ENCODE measurements around the gene RHCG. TPM values are rescaled to one million over a fixed set of nuclear protein-coding genes. Genes with fewer than 3 reads are reported as not detected.

Gene RHCG
- total RNA-seq, 2 experiments from 2014 or later = not detected

- no peak for DNase-seq (ENCODE audit: low spot score)
- no peak for TF ChIP-seq CTCF (conservative IDR thresholded peaks at IDR 0.05; ENCODE audit: low read length)
- TF ChIP-seq EZH2phosphoT487 (IDR thresholded peaks at IDR 0.05; ENCODE audit: borderline replicate concordance, low read depth, low read length) = no peak
These were observed 29.8 kb upstream of the RHCG start for GRCh38 chr15:89526181-89526580.

GRCh38 chr15:89524184-89524583 is 27.8 kb upstream of the RHCG start:
- no peak for TF ChIP-seq EZH2phosphoT487 (IDR thresholded peaks at IDR 0.05; ENCODE audit: borderline replicate concordance, low read depth, low read length)
- TF ChIP-seq CTCF (conservative IDR thresholded peaks at IDR 0.05; ENCODE audit: low read length) = no peak
- Histone ChIP-seq H3K79me2 (ENCODE audit: insufficient read depth, low read depth, low read length) (no peaks in the 10 kb centered on the region), H3K9me2 (ENCODE audit: insufficient read depth, low read length) (no peaks in the 10 kb centered on the region), H3K27ac (ENCODE audit: low read depth, low read length, poor library complexity, severe bottlenecking) (no peak overlapping the region), H2AFZ (ENCODE audit: low read length) (no peak overlapping the region), H3K9me3 (ENCODE audit: low read length) (no peaks in the 10 kb centered on the region), H3K4me1 (ENCODE audit: insufficient read depth, low read length, poor library complexity, severe bottlenecking) (no peaks in the 10 kb centered on the region), H4K20me1 (ENCODE audit: insufficient read depth, low read length) (no peaks in the 10 kb centered on the region), H3K4me3 (ENCODE audit: low read depth, low read length, poor library complexity, severe bottlenecking) (no peak overlapping the region), H3K36me3 (ENCODE audit: insufficient read depth, low read length) (no peaks in the 10 kb centered on the region), H3K4me2 (ENCODE audit: low read length) (no peak overlapping the region)
- CTCF ChIA-PET (ENCODE audit: unreplicated experiment) = no interaction called here
- intact Hi-C loops (cut with micrococcal nuclease; ENCODE audit: unreplicated experiment) = no loop called here
- no TSS peak for BruUV-seq (replicated peaks)
- DNase-seq (ENCODE audit: low spot score) = no peak
- POLR2A ChIA-PET = no interaction called here

More at GRCh38 chr15:89526181-89526580, 29.8 kb upstream of the RHCG start:
- no TSS peak for BruUV-seq (replicated peaks)
- no peaks in the 10 kb centered on the region for H3K36me3 ChIP-seq (ENCODE audit: insufficient read depth, low read length)
- CTCF ChIA-PET (ENCODE audit: unreplicated experiment) = no interaction called here
- no peak overlapping the region for H3K4me2 ChIP-seq (ENCODE audit: low read length)
- no peak overlapping the region for H2AFZ ChIP-seq (ENCODE audit: low read length)
- POLR2A ChIA-PET = interaction anchor here (0.6 kb wide), 1 partner anchor 16 kb away, joined by 3 read pairs; no protein-coding TSS in a partner anchor
- intact Hi-C loops (cut with micrococcal nuclease; ENCODE audit: unreplicated experiment) = no loop called here
- H3K9me3 ChIP-seq (ENCODE audit: low read length) = no peaks in the 10 kb centered on the region
- no peaks in the 10 kb centered on the region for H4K20me1 ChIP-seq (ENCODE audit: insufficient read depth, low read length)
- H3K4me3 ChIP-seq (ENCODE audit: low read depth, low read length, poor library complexity, severe bottlenecking) = no peak overlapping the region
- H3K79me2 ChIP-seq (ENCODE audit: insufficient read depth, low read depth, low read length) = no peaks in the 10 kb centered on the region
- H3K27ac ChIP-seq (ENCODE audit: low read depth, low read length, poor library complexity, severe bottlenecking) = no peak overlapping the region
- no peaks in the 10 kb centered on the region for H3K4me1 ChIP-seq (ENCODE audit: insufficient read depth, low read length, poor library complexity, severe bottlenecking)
- H3K9me2 ChIP-seq (ENCODE audit: insufficient read depth, low read length) = no peaks in the 10 kb centered on the region

GRCh38 chr15:89523101-89523500 is 26.7 kb upstream of the RHCG start:
- H3K9me3 ChIP-seq (ENCODE audit: low read length) = no peaks in the 10 kb centered on the region
- DNase-seq (ENCODE audit: low spot score) = no peak
- POLR2A ChIA-PET = interaction anchor here (0.5 kb wide), 1 partner anchor 647 kb away, joined by 3 read pairs; no protein-coding TSS in a partner anchor
- no TSS peak for BruUV-seq (replicated peaks)
- TF ChIP-seq EZH2phosphoT487 (IDR thresholded peaks at IDR 0.05; ENCODE audit: borderline replicate concordance, low read depth, low read length) (no peak), CTCF (conservative IDR thresholded peaks at IDR 0.05; ENCODE audit: low read length) (no peak)
- CTCF ChIA-PET (ENCODE audit: unreplicated experiment) = no interaction called here
- no peak overlapping the region for H2AFZ ChIP-seq (ENCODE audit: low read length)
- H3K36me3 ChIP-seq (ENCODE audit: insufficient read depth, low read length) = no peaks in the 10 kb centered on the region
- H4K20me1 ChIP-seq (ENCODE audit: insufficient read depth, low read length) = no peaks in the 10 kb centered on the region
- no peak overlapping the region for H3K4me3 ChIP-seq (ENCODE audit: low read depth, low read length, poor library complexity, severe bottlenecking)
- no peaks in the 10 kb centered on the region for H3K79me2 ChIP-seq (ENCODE audit: insufficient read depth, low read depth, low read length)
- no peaks in the 10 kb centered on the region for H3K4me1 ChIP-seq (ENCODE audit: insufficient read depth, low read length, poor library complexity, severe bottlenecking)
- intact Hi-C loops (cut with micrococcal nuclease; ENCODE audit: unreplicated experiment) = no loop called here
- H3K27ac ChIP-seq (ENCODE audit: low read depth, low read length, poor library complexity, severe bottlenecking) = no peak overlapping the region
- no peak overlapping the region for H3K4me2 ChIP-seq (ENCODE audit: low read length)
- no peaks in the 10 kb centered on the region for H3K9me2 ChIP-seq (ENCODE audit: insufficient read depth, low read length)

All from OCI-LY7 (cell line).